T-helper 17 cell (primary cell): ENCODE results near the gene KIF19. TPM values are rescaled to one million over a fixed set of nuclear protein-coding genes. Genes with fewer than 3 reads are reported as not detected.

Experiments
- ATAC-seq: fragments of 150-1000 bp; cut with Tn5 transposase; 2 replicates; pipeline ENCODE4 v1.10.0; 2021; ENCODE audit warnings: mild to moderate bottlenecking, moderate library complexity
- DNase-seq, 3 donors: peaks; one replicate each; pipeline versions ENCODE4 v3.0.0 to v3.0.0-alpha.2; 2020 to 2021
- H3K9me3 ChIP-seq: one replicate; pipeline ENCODE4 v1.7.0; 2013; ENCODE audit warnings: low read length, mild to moderate bottlenecking; ENCODE audit not compliant: control insufficient read depth, poor library complexity, severe bottlenecking
- H3K27ac Mint-ChIP-seq: one replicate; pipeline ENCODE4 v1.8.0; 2022; ENCODE audit warnings: mild to moderate bottlenecking, moderate library complexity, mixed read lengths
- H3K27me3 Mint-ChIP-seq: one replicate; pipeline ENCODE4 v1.8.0; 2022; ENCODE audit warnings: mixed read lengths
- H3K36me3 Mint-ChIP-seq: one replicate; pipeline ENCODE4 v1.8.0; 2022; ENCODE audit warnings: low read depth, mixed read lengths
- H3K4me1 Mint-ChIP-seq: one replicate; pipeline ENCODE4 v1.8.0; 2022; ENCODE audit warnings: mild to moderate bottlenecking, mixed read lengths
- H3K4me3 Mint-ChIP-seq: one replicate; pipeline ENCODE4 v1.8.0; 2022; ENCODE audit warnings: mild to moderate bottlenecking, moderate library complexity, mixed read lengths
- total RNA-seq, 4 donors: library from RNA in 2 of 4; stranded (reverse) in 2 of 4; gene quantifications; one replicate each; pipeline ENCODE4 v1.2.3 and lab custom pipeline; 2022 to 2026

The KIF19 gene
- total RNA-seq, 2 donors from 2014 or later = 2.3 to 2.8 TPM

DNA sequence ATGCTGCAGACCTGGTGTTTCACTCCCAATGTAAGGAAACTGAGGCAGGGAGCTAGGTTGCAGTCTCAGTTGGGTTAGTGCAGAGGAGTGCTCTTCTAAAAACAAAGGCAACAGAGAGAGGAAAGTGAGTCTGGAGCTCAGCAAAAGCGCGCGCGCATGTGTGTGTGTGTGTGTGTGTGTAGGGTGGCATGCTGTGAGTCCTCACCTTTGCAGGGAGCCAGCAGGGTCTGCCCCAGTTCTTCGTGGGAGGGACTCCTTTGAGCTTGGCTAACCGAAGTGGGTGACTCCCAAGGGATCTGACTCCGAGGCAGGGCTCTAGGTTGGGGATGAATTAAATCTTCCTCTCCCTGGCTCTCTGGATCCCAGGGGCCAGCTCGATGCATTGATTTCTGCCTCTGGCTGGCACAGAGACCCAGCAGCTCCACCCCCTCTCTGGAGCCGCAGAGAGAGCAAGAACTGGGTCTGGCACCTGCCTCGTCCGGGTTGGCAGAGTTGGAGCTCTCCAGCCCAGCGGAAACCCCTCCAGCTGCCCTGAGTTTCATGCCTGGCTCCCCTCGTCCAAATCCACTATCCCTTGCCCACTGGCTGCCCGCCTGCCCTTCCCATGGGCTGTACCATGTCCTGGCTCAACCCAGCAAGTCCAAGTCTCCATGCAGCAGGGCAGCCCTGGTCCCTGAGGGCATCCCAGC is 36.9 kb downstream of the KIF19 start:
- Mint-ChIP-seq H3K36me3 (no peaks in the 10 kb centered on the region), H3K4me1 (peaks cover 2% of the 10 kb centered on the region), H3K27ac (no peak overlapping the region), H3K27me3 (peaks cover 45% of the 10 kb centered on the region), H3K4me3 (no peak overlapping the region)
- no peak for DNase-seq
- ATAC-seq = no peak
- H3K9me3 ChIP-seq = no peaks in the 10 kb centered on the region

DNA sequence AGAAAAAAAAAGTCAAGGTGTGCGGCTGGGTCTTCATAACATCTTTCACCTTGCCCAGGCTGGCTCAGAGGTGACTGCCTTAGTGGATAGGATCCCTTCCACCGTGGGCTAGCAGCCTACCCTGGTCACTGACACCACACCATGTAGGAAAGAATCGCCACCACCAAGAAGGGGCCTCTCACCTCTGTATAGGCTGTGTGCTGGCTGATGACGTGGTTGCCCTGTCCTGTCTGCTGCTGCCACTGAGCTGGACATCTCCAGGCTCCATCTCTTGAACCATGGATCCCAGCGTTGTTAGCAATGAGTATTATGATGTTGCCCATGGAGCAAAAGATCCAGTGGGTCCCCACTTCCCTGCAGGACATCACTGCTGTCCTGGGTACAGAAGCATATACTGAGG is 41.2 kb downstream of the KIF19 start, which contains the start of gene GPR142:
Gene GPR142 (plus strand): TSS at position 301 of the 400 bp plus-strand sequence. CDS start 2,035 bp downstream, outside the sequence.
- peaks cover 2% of the 10 kb centered on the region for H3K36me3 Mint-ChIP-seq
- no peaks in the 10 kb centered on the region for H3K9me3 ChIP-seq
- H3K27me3 Mint-ChIP-seq = peaks cover 24% of the 10 kb centered on the region
- DNase-seq (no peak), ATAC-seq (no peak)
- peaks cover 10% of the 10 kb centered on the region for H3K4me1 Mint-ChIP-seq
- H3K27ac Mint-ChIP-seq = peak within 1 kb of the TSS; percentile 53
- H3K4me3 Mint-ChIP-seq = no peak within 1 kb of the TSS

DNA sequence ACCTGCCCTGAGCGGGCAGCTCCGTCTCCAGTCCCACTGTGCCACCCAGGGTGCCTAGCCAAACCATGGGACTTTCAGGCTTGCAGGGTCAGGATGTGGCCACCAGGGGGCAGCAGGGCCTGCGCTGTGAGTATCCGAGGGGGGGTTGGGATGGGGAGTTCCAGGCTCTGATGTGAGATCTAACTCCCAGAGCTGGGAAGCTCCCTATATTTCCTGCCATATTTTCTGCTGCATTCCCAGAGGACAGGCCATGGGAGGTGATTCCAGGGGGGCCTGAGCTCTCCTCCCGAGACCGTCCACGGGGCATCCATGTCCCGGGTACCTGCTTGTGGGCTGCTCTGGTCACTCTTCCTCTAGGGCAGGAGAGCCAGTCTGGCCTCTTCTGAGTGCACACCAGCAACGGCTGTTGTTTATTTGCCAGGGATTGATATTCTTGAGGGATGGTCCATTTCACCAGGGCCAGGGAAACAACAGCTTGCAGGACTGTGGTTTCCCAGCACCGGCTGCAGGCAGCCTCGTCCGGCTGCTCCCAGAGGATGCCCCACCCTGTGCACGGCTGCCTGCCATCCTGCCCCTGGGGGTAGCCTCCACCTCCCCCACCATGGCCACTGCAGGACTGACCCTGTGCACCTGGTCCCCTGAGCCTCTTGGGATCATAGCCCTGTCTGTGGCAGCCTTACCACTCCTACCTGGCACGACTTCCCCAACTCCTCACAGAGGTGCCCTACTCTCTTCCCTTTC is 42.5 kb downstream of the KIF19 start:
- H3K4me1 Mint-ChIP-seq = peaks cover 10% of the 10 kb centered on the region
- H3K36me3 Mint-ChIP-seq = peaks cover 2% of the 10 kb centered on the region
- H3K9me3 ChIP-seq = no peaks in the 10 kb centered on the region
- DNase-seq = peak; percentile 60 to 67 (median 63)
- H3K27me3 Mint-ChIP-seq = peaks cover 22% of the 10 kb centered on the region
- ATAC-seq = peak; percentile 82
- peak overlapping the region; percentile 61 for H3K4me3 Mint-ChIP-seq
- peak overlapping the region; percentile 2 for H3K27ac Mint-ChIP-seq

DNA sequence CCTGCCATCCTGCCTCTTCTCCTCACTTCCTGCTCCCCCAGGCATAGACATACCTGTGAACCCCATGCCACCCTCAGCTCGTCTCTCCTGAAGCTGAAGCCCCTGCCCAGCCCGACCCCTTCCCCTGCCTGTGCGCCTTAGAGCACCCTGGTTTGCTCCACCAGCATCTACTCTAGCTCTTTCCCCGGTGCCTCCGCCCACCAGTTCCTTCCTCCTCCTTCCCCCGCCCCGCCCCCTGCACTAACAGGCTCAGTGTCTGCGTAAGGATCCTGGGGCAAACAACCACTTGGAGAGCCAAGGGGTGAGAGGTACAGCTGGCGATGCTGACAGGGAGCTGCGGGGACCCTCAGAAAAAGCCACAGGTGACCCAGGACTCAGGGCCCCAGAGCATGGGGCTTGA is 43.2 kb downstream of the KIF19 start:
- peaks cover 20% of the 10 kb centered on the region for H3K27me3 Mint-ChIP-seq

DNA sequence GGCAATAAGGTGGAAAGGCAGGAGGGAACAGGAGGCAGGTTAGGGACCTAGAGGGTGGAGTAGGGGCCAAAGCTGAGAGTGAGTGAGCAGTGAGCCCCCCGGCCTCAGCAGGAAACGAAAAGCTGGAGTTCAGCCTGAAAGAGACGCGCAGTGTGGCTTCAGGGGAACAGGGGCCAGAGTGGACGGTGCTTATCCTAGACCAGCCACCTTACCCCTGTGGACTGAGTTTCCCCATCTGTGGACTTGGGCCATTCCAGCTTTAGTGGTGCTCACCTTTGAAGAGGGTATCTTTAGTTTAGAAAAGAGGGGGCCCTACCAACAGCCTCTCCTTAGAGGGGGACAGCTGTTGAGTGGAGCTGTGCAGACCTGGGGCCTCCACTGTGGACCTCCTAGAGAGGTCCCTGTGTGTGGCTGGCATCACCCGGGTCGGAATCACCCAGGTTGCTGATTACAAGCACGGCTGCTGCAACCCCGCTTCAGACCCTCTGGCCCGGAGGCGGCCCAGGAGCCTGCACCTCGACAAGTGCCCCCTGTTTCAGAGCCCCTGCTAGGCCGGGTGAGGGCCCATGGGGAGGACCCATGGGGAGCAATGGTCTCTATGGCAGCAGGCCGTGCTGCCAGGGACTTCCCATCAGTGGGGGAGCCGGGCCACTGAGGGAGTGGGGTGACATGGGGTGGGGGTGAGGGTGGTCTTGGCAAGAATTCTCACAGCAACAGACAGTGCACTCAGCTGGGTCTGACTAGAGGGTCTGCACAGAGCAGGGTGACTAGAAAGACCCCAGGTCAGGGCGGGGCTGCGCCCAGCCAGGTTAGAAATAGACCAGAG is 43.9 kb downstream of the KIF19 start:
- no peak for DNase-seq
- peak overlapping the region; percentile 61 for H3K4me3 Mint-ChIP-seq
- peaks cover 10% of the 10 kb centered on the region for H3K4me1 Mint-ChIP-seq
- peaks cover 2% of the 10 kb centered on the region for H3K36me3 Mint-ChIP-seq
- peak overlapping the region; percentile 2 for H3K27ac Mint-ChIP-seq
- no peaks in the 10 kb centered on the region for H3K9me3 ChIP-seq
- ATAC-seq = no peak
- H3K27me3 Mint-ChIP-seq = peaks cover 20% of the 10 kb centered on the region

More for the DNA sequence above, 43.2 kb downstream of the KIF19 start:
- peak in 2 of 3 donors; percentile 31 to 37 for DNase-seq
- peak; percentile 75 for ATAC-seq
- Mint-ChIP-seq H3K4me3 (peak overlapping the region; percentile 61), H3K27ac (peak overlapping the region; percentile 2), H3K36me3 (peaks cover 2% of the 10 kb centered on the region), H3K4me1 (peaks cover 10% of the 10 kb centered on the region)
- H3K9me3 ChIP-seq = no peaks in the 10 kb centered on the region

DNA sequence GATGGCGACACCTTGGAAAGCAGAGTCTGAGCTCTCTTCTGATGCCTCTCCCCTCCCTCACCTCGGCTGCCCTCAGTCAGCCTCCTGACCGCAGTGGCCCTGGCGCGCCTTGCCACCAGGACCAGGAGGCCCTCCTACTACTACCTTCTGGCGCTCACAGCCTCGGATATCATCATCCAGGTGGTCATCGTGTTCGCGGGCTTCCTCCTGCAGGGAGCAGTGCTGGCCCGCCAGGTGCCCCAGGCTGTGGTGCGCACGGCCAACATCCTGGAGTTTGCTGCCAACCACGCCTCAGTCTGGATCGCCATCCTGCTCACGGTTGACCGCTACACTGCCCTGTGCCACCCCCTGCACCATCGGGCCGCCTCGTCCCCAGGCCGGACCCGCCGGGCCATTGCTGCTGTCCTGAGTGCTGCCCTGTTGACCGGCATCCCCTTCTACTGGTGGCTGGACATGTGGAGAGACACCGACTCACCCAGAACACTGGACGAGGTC is 45.7 kb downstream of the KIF19 start:
- Mint-ChIP-seq H3K27ac (no peak overlapping the region), H3K4me3 (no peak overlapping the region), H3K4me1 (peaks cover 10% of the 10 kb centered on the region), H3K27me3 (peaks cover 15% of the 10 kb centered on the region), H3K36me3 (peaks cover 2% of the 10 kb centered on the region)
- no peaks in the 10 kb centered on the region for H3K9me3 ChIP-seq
- DNase-seq (no peak), ATAC-seq (no peak)

DNA sequence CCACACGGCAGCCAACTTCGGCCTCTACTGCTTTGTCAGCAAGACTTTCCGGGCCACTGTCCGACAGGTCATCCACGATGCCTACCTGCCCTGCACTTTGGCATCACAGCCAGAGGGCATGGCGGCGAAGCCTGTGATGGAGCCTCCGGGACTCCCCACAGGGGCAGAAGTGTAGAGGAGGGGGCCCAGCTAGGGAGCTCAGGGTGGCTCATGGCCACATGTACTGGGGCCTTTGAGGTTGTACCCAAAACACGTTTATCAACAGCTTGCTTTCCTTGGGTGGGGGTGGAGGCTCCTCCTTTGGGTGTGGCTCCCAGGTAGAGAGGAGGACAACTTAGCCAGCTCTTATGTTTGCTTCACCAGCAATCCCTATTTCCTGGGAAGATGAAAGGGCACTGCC is 46.4 kb downstream of the KIF19 start:
- H3K4me3 Mint-ChIP-seq = no peak overlapping the region
- H3K27me3 Mint-ChIP-seq = peaks cover 15% of the 10 kb centered on the region
- H3K4me1 Mint-ChIP-seq = peaks cover 10% of the 10 kb centered on the region
- peaks cover 2% of the 10 kb centered on the region for H3K36me3 Mint-ChIP-seq
- ATAC-seq (no peak), DNase-seq (no peak)
- no peak overlapping the region for H3K27ac Mint-ChIP-seq
- no peaks in the 10 kb centered on the region for H3K9me3 ChIP-seq

DNA sequence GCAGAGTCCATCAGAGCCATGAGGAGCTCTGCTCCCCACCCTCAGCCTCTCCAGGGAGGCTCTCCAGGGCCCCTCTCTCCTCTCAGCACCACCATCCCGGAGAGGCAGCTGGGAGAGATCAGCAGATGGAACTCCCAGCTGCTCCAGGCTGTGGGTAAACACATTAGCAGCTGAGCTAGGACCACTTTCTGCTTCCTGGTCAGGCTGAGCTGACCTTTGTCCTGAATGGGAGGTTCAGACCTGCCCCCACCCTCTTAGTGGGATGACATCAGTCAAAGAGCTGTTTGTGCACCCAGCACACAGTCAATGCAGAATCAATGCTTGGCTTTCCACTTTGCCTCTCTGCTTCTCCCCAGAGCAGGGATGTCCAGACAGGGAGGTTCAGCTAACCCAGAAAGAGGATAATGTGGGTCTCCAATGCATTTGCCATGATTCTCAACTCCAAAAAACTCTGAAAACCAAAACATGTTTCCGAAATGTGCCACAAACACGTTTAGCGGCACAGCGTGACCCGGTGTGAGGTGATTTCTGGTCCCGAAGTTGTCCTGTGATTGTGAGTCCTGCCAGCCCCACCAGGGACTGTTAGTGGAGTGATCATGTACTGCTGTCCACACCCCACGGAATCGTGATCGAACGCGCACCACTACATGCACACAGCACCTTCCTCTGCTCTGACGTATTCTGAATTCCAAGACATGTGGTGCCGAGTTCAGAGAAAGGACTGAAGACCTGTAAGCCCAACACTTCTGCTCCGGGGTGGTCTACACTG is 48.0 kb downstream of the KIF19 start:
- DNase-seq (no peak), ATAC-seq (no peak)
- no peak overlapping the region for H3K4me3 Mint-ChIP-seq
- H3K27me3 Mint-ChIP-seq = peaks cover 10% of the 10 kb centered on the region
- H3K36me3 Mint-ChIP-seq = peaks cover 2% of the 10 kb centered on the region
- no peak overlapping the region for H3K27ac Mint-ChIP-seq
- H3K4me1 Mint-ChIP-seq = peaks cover 5% of the 10 kb centered on the region
- no peaks in the 10 kb centered on the region for H3K9me3 ChIP-seq

DNA sequence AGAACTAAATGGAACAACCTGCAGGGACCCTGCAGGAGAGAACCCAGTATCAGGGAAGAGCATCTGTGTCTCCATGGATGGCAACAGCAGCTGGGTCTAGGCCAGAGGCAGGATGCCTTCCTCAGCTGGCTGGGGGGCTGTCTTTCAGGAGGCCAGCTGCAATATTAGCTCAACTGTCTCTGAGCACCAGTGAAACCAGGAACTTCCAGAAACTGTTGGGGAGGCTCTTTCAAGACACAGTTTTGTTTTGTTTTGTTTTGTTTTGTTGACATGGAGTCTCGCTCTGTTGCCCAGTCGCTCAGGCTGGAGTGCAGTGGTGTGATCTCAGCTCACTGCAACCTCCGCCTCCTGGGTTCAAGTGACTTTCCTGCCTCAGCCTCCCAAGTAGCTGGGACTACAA is 48.8 kb downstream of the KIF19 start:
- ATAC-seq (no peak), DNase-seq (no peak)
- no peak overlapping the region for H3K27ac Mint-ChIP-seq
- H3K4me1 Mint-ChIP-seq = no peaks in the 10 kb centered on the region
- H3K4me3 Mint-ChIP-seq = no peak overlapping the region
- H3K9me3 ChIP-seq = no peaks in the 10 kb centered on the region
- no peaks in the 10 kb centered on the region for H3K36me3 Mint-ChIP-seq
- peaks cover 6% of the 10 kb centered on the region for H3K27me3 Mint-ChIP-seq

DNA sequence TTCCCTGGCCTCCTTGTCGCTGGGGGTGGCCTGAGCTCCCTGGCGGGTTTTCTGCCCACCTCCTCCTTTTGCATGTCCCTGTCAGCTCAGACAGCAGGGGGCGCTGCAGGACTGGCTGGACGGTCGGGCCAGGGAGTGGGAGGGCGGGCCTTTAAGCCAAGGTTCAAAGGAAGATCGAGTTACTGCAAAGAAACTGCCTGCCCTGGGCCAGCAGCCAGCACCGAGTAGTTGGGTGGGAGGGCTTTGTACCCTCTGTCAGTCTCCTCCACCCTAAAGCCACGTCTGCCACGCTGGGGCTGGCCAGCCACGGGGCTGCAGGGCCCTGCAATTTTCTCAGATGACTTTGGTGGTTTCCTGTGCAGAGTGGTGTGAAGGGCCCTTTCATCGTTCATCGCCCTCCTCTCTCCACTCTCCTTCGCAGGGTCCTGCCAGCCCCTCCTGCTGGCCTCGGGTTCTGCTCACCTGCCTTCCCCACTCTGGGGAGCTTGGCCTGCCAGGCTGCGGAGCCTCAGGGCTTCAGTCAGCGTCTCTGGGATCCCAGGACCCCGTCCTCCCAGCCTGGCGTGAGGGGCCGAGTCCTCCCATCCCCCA is 53.6 kb downstream of the KIF19 start:
- ATAC-seq (peak; percentile 96), DNase-seq (peak; percentile 80 to 96 (median 84))
- H3K4me1 Mint-ChIP-seq = no peaks in the 10 kb centered on the region
- no peaks in the 10 kb centered on the region for H3K36me3 Mint-ChIP-seq
- no peaks in the 10 kb centered on the region for H3K9me3 ChIP-seq
- H3K27me3 Mint-ChIP-seq = peaks cover 11% of the 10 kb centered on the region
- no peak overlapping the region for H3K4me3 Mint-ChIP-seq
- no peak overlapping the region for H3K27ac Mint-ChIP-seq

DNA sequence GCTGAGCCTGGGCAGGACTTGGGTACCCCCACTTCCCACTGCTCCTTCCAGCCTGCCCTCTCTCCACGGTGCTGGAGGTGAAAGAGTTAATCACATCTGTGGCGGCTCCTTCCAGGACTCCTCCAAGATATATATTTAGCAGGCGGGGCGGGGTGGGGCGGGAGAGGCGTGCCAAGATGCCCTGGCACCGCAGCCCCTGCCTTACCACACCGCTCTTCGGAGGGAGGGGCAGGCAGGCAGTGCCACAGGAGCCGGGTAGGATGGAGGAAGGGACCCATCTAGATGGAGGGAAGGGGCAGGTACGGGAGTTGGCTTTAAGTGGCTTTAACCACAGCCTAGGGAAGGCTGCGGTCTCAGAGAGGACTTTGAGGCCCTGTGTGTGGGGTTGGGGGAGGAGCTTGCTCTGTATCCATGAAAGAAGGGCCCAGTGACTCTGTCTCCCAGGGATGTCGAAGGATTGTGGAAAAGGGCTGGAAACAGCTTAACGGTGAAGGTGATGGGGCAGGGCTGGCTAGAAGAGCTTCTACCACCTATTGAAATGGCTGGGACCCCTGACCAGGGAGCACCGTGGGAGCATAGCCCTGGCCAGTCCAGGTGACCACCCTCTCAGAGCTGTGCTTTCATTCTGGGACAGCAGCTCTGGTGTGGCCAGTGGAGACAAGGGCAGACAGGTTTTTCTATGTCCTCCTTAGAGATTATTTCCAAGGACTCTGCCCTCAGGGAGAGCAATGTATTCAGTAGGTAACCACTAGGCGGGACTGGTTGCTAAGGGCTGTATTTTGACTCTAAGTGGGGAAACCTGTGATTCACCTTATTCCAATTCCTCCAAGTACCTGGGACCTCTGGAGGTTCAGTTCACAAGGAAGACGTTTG is 54.3 kb downstream of the KIF19 start:
- Mint-ChIP-seq H3K4me3 (no peak overlapping the region), H3K36me3 (no peaks in the 10 kb centered on the region), H3K27me3 (peaks cover 17% of the 10 kb centered on the region), H3K27ac (no peak overlapping the region), H3K4me1 (no peaks in the 10 kb centered on the region)
- ATAC-seq (no peak), DNase-seq (no peak)
- no peaks in the 10 kb centered on the region for H3K9me3 ChIP-seq
